Subcutaneous adipose tissue (tissue), 4 donors: ENCODE data around the gene CCDC92. TPM values are rescaled to one million over a fixed set of nuclear protein-coding genes. Genes with fewer than 3 reads are reported as not detected.

ENCODE experiments used
- CTCF ChIP-seq: fragments of 450-650 bp; IDR thresholded peaks from one replicate; pipeline ENCODE4 v1.5.1; 2016; ENCODE audit warnings: low read depth, mild to moderate bottlenecking, control low read depth, antibody characterized with exemption, moderate library complexity
- total RNA-seq, 4 donors: library from RNA; depleted of rRNA; stranded (reverse); fragments of >200 nt; gene quantifications; one replicate each; pipeline ENCODE4 v1.1.0, GENCODE V29; 2016

CCDC92 gene
- total RNA-seq, 4 donors from 2014 or later = 30.3 to 72.3 (median 37.8) TPM

- TF ChIP-seq CTCF = no peak
Measured at GRCh38 chr12:123936956-123937706, 35.5 kb downstream of the CCDC92 start.

DNA sequence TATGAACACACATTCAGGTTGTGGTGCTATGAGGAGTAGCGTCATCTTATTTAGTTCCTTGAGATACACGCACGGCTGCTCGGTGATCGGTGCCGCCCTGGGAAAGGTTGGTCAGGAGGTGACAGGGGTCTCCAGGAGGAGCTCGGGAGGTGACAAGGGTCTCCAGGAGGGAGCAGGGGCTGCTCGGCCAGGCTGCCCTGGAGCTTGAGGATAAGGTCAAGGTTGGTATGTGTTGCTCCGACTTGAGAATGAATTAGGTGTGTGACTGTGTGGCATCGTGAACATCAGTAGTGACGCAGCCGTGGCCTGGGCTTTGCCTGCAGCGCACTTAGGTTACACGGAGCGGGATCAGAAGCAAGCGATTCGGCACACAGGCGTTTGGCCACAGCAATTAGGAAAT lies 36.2 kb downstream of the CCDC92 start:
- no peak for TF ChIP-seq CTCF

GRCh38 chr12:123935956-123936355 lies 36.7 kb downstream of the CCDC92 start:
- no peak for TF ChIP-seq CTCF

DNA sequence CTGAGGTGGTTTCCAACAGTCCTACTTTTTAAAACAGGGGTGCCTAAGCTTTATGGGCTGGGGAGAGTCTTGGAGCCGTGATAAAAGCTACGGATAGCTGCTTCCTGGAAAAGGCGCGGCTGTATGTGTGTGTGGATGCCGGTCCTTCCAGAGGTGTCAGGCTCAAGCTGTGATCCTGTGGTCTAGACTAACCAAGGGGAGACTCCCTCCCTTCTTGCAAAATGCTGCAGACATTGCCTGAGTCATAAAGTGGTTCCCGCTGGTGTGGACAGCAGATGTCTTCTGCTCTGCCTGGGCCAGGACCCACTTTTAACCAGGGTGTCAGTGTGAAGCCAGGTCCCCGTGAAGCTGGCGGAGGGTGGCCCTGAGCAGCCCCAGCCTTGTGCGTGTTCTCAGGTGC lies 37.8 kb downstream of the CCDC92 start:
- TF ChIP-seq CTCF = no peak

- no peak for TF ChIP-seq CTCF
Measured at GRCh38 chr12:123934016-123934620, 38.5 kb downstream of the CCDC92 start.

- TF ChIP-seq CTCF = no peak
Measured at GRCh38 chr12:123933214-123933613, 39.4 kb downstream of the CCDC92 start.

DNA sequence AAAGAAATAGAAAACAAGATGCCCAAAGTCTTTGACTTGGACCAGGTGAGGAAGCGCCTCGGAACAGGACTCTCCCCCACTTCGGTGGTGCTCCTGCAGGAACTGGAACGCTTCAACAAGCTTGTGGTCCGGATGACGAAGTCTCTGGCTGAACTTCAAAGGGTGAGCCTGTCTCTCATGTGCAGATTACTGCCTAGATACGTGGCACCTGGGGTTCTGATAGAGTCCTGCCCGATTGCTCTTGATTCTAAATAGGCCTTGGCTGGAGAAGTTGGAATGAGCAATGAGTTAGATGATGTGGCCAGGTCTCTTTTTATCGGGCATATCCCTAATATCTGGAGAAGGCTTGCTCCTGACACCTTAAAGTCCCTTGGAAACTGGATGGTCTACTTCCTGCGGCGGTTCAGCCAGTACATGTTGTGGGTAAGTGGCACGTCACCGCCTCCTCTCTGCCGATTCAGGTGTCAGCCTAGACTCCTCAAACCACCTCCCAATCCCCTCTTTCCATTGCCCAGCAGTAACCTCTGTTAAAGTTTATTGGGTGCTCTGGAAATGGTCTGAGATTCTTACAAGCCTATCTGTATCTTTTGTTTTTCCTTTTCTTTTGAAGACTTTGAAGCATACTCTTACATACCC lies 40.8 kb downstream of the CCDC92 start:
- no peak for TF ChIP-seq CTCF
